Adrenal gland (tissue), 12 donors: ENCODE measurements around the gene TMEM108. TPM values are rescaled to one million over a fixed set of nuclear protein-coding genes. Genes with fewer than 3 reads are reported as not detected.

ENCODE experiments used
- DNase-seq, 7 donors: peaks; one replicate each; pipeline ENCODE4 v3.0.0-alpha.2; 2019 to 2020
- H3K27ac ChIP-seq, 5 donors: fragments of 200-600 bp; sonication (generic) in 4 of 5; 1 replicate in 3 of 5; 2 replicates in 2 of 5; pipeline versions ENCODE4 v1.5.1 to v1.8.0; 2016 to 2020; ENCODE audit warnings: mild to moderate bottlenecking in 1 of 5
- H3K27me3 ChIP-seq: fragments of 200-600 bp; 2 replicates; pipeline ENCODE4 v1.8.0; 2021
- H3K36me3 ChIP-seq, 2 donors: fragments of 200-600 bp; replicated peaks in 1 of 2; 1 replicate in 1 of 2; 2 replicates in 1 of 2; pipeline versions ENCODE4 v1.5.1 to v1.8.0; 2018 to 2022
- H3K4me1 ChIP-seq, 2 donors: fragments of 200-600 bp; replicated peaks in 1 of 2; 1 replicate in 1 of 2; 2 replicates in 1 of 2; pipeline versions ENCODE4 v1.5.1 to v1.8.0; 2018 to 2021
- H3K4me3 ChIP-seq, 4 donors: fragments of 200-600 bp; sonication (generic) in 3 of 4; one replicate each; pipeline ENCODE4 v1.5.1; 2016 to 2018
- H3K9me3 ChIP-seq, 3 donors: fragments of 200-600 bp; sonication (generic) in 1 of 3; replicated peaks in 1 of 3; 1 replicate in 2 of 3; 2 replicates in 1 of 3; pipeline versions ENCODE4 v1.5.1 to v1.8.0; 2016 to 2021
- CTCF ChIP-seq, 6 experiments: fragments of 450-650 bp in 4 of 6; fragments of 200-600 bp in 2 of 6; sonication (generic) in 1 of 6; IDR thresholded peaks; 1 replicate in 5 of 6; 2 replicates in 1 of 6; pipeline versions ENCODE4 v1.5.1 to v1.8.0; 2016 to 2021; ENCODE audit warnings: antibody characterized with exemption in 6 of 6, mild to moderate bottlenecking in 2 of 6, moderate library complexity in 1 of 6
- POLR2A ChIP-seq, 2 donors: fragments of 450-650 bp; IDR thresholded peaks; one replicate each; pipeline ENCODE4 v1.6.1; 2017; ENCODE audit warnings: antibody characterized with exemption in 2 of 2, mild to moderate bottlenecking in 2 of 2, moderate library complexity in 1 of 2
- WGBS, 4 donors: extraction: QIAGEN DNeasy Blood & Tissue Kit in 2 of 4; methylation state at CpG; one replicate each; pipeline versions ENCODE4 v1.1.5 to v1.1.7; 2013 to 2017; 5-methylcytosine and 5-hydroxymethylcytosine counted together
- intact Hi-C, 2 donors: fragments of 100-400 bp; cut with DNase I; formaldehyde crosslinking; loops; one replicate each; pipeline versions ENCODE4 v1.14.1 to v1.15.0; 2022 to 2023
- polyA plus RNA-seq, 3 donors: library from polyadenylated mRNA; stranded (reverse); fragments of 200-250 nt in 2 of 3; fragments of 350-450 nt in 1 of 3; fragmentation: Illumina TruSeq in 1 of 3; extraction: RNeasy Lipid Tissue Mini Kit (QIAGEN cat#74804) in 1 of 3; gene quantifications; one replicate each; pipeline ENCODE4 v1.2.3, GENCODE V29; 2013 to 2014
- total RNA-seq, 9 donors: library from RNA; depleted of rRNA in 4 of 9; stranded (reverse); fragments of >200 nt in 4 of 9; fragments of 120-200 nt in 1 of 9; fragmentation: NEBNext Ultra II Directional in 1 of 9; extraction: Animal tissue kit (Norgen Biotek cat#: 25700) in 1 of 9; gene quantifications; one replicate each; pipeline versions ENCODE4 v1.1.0 to v1.2.4, GENCODE V29; 2013 to 2023
- donor health status: healthy with polysubstance abuse.
- donor health status: Bipolar disorder and iron deficiency.
- donor health status: DM: yes; HTN: yes; CAD: no.
- donor health status: DM: no; HTN: no; CAD: no.
- donor health status: DM: no; HTN: no; CAD: no.
- donor health status: DM: yes; HTN: yes; CAD: no.

TMEM108 gene
- total and polyA plus RNA-seq, 12 donors = 0.67 to 38.0 (median 14.8) TPM

DNA sequence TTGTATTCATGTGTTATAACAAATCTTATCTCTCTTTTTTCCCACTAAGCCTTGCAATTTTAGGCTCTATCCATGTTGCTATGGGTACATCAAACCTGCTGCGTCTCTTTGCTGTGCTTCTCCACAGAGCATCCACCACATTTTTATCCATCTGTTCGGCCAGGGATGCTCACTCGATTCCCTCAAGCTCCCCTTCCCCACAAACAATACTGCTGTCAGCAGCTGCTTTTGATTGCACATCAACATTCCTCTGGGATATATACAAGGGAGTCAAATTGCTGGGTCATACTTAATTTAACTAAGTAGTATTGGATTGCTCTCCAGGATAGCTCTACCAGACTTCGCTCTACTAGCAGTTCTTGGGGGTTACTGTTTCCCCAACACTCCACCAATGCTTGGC lies 36.8 kb downstream of the TMEM108 start:
- no peaks in the 10 kb centered on the region for H3K27me3 ChIP-seq
- H3K4me3 ChIP-seq = no peak overlapping the region
- no peaks in the 10 kb centered on the region for H3K9me3 ChIP-seq
- intact Hi-C loops = no loop called here
- H3K4me1 ChIP-seq = peaks cover 0 to 4% of the 10 kb centered on the region in 2 donors
- 88 to 91% (median 88%) methylated on average over 4 of the region's 4 CpGs for WGBS, 4 donors
- TF ChIP-seq POLR2A (IDR thresholded peaks at IDR 0.05) = no peak
- TF ChIP-seq CTCF (IDR thresholded peaks at IDR 0.05) = no peak
- no peaks in the 10 kb centered on the region for H3K36me3 ChIP-seq
- H3K27ac ChIP-seq = no peak overlapping the region
- DNase-seq = no peak

- Histone ChIP-seq H3K4me3 (no peak overlapping the region), H3K27ac (no peak overlapping the region), H3K27me3 (no peaks in the 10 kb centered on the region), H3K4me1 (no peaks in the 10 kb centered on the region), H3K36me3 (no peaks in the 10 kb centered on the region), H3K9me3 (no peaks in the 10 kb centered on the region)
- no peak for DNase-seq
- TF ChIP-seq POLR2A (IDR thresholded peaks at IDR 0.05) (no peak), CTCF (IDR thresholded peaks at IDR 0.05) (no peak)
- intact Hi-C loops = no loop called here
- WGBS, 4 donors = 58 to 73% (median 67%) methylated on average over 2 to 3 of the region's 3 CpGs
Observed at GRCh38 chr3:133077688-133078087, 39.5 kb downstream of the TMEM108 start.

DNA sequence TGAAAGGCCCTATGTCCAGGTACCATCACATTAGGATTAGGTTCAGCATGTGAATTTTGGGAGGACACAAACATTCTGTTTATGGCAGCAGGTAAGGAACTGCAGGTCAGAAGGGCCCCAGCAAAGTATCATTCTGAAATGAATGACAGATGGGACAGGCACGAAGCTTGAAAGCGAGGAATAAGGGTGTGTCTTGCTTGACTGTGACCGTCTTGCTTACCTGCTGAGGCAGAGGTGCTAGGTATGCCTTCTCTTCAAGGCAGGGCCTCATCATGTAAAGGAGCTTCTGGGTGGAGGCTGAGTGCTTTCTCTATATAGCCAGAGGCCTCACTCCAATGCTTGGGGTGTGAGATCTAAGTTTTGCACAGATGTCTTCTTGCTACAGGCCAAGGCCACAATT lies 41.4 kb downstream of the TMEM108 start:
- intact Hi-C loops = no loop called here
- no peaks in the 10 kb centered on the region for H3K36me3 ChIP-seq
- DNase-seq = no peak
- H3K27me3 ChIP-seq = no peaks in the 10 kb centered on the region
- no peak overlapping the region for H3K4me3 ChIP-seq
- WGBS, 4 donors = 59 to 88% (median 72%) methylated on average over 3 of the region's 3 CpGs
- H3K27ac ChIP-seq = no peak overlapping the region
- no peaks in the 10 kb centered on the region for H3K9me3 ChIP-seq
- H3K4me1 ChIP-seq = peaks cover 5 to 6% of the 10 kb centered on the region in 2 donors
- no peak for TF ChIP-seq CTCF (IDR thresholded peaks at IDR 0.05)
- no peak for TF ChIP-seq POLR2A (IDR thresholded peaks at IDR 0.05)

DNA sequence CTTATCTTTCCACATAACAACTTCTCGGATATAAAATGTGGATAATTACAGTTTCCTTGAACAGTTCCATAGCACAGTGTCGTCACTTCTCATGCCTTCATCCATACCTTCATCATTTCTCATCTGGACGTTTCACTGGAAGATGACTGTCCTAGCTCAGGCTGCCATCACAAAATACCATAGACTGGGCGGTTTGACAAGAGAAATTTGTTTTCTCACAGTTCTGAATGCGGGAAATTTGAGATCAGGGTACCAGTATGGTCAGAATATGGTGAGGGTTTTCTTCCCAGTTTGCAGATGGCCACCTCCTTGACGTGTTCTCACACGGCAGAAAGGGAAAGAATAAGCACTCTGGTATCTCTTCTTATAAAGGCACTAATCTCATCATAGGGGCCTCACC lies 42.8 kb downstream of the TMEM108 start:
- Histone ChIP-seq H3K36me3 (no peaks in the 10 kb centered on the region), H3K27me3 (no peaks in the 10 kb centered on the region), H3K9me3 (no peaks in the 10 kb centered on the region), H3K4me3 (no peak overlapping the region), H3K27ac (no peak overlapping the region), H3K4me1 (peaks cover 5 to 6% of the 10 kb centered on the region in 2 donors)
- DNase-seq = no peak
- TF ChIP-seq POLR2A (IDR thresholded peaks at IDR 0.05) (no peak), CTCF (IDR thresholded peaks at IDR 0.05) (no peak)
- WGBS, 4 donors = 82 to 86% (median 85%) methylated on average over 7 of the region's 7 CpGs
- intact Hi-C loops = no loop called here
